ENCODE data around the gene GTPBP1. TPM values are rescaled to one million over a fixed set of nuclear protein-coding genes. Genes with fewer than 3 reads are reported as not detected.

Gene GTPBP1
- total and polyA plus RNA-seq, 2 of the 13 experiments (the other 11 are each of a cell fraction or from before 2014, with no cell fraction given) = 22.3 to 27.0 TPM

- TF ChIP-seq ONECUT2 (CRISPR knock-in tag; IDR thresholded peaks at IDR 0.05) (no peak), ZNF891 (CRISPR knock-in tag; IDR thresholded peaks at IDR 0.05) (0 out of 2 replicates have a peak, but pooled peaks have one; percentile 29), POLR2AphosphoS5 (IDR thresholded peaks at IDR 0.05; ENCODE audit: low read depth, low read length) (peak; percentile 48; the same call in 1 of the 2 replicates), MXI1 (IDR thresholded peaks at IDR 0.05; ENCODE audit: borderline replicate concordance, low read depth, low read length) (peak; percentile 25; the same call in 1 of the 3 replicates), ZNF770 (CRISPR knock-in tag; IDR thresholded peaks at IDR 0.05) (0 out of 2 replicates have a peak, but pooled peaks have one; percentile 11), PBX2 (CRISPR knock-in tag; IDR thresholded peaks at IDR 0.05) (peak; percentile 86), ZNF367 (CRISPR knock-in tag; IDR thresholded peaks at IDR 0.05; ENCODE audit: borderline replicate concordance) (no peak), RNF2 (conservative IDR thresholded peaks at IDR 0.05; ENCODE audit: low read depth) (no peak), MTA3 (CRISPR knock-in tag; IDR thresholded peaks at IDR 0.05) (no peak), ZBTB43 (CRISPR knock-in tag; conservative IDR thresholded peaks at IDR 0.05) (no peak), ZNF713 (CRISPR knock-in tag; IDR thresholded peaks at IDR 0.05) (no peak), SP5 (CRISPR knock-in tag; IDR thresholded peaks at IDR 0.05; ENCODE audit: borderline replicate concordance, low read depth) (peak; percentile 48; the same call in 1 of the 2 replicates), ZNF777 (CRISPR knock-in tag; IDR thresholded peaks at IDR 0.05) (peak; percentile 0; the same call in 1 of the 2 replicates), ZC3H4 (CRISPR knock-in tag; IDR thresholded peaks at IDR 0.05; ENCODE audit: borderline replicate concordance) (no peak), ZNF263 (CRISPR knock-in tag; IDR thresholded peaks at IDR 0.05) (0 out of 2 replicates have a peak, but pooled peaks have one; percentile 12), GFI1 (CRISPR knock-in tag; IDR thresholded peaks at IDR 0.05; ENCODE audit: borderline replicate concordance) (peak; percentile 52; the same call in 1 of the 2 replicates), ZNF280D (CRISPR knock-in tag; IDR thresholded peaks at IDR 0.05) (no peak), HNRNPLL (IDR thresholded peaks at IDR 0.05; ENCODE audit: low read depth, low read length, poor library complexity, severe bottlenecking) (peak; percentile 17), ZNF598 (CRISPR knock-in tag; IDR thresholded peaks at IDR 0.05; ENCODE audit: borderline replicate concordance) (no peak), HDAC1 (CRISPR knock-in tag; IDR thresholded peaks at IDR 0.05) (peak; percentile 60)
Measured at GRCh38 chr22:38755911-38756532, 50.3 kb downstream of the GTPBP1 start, which contains the start of gene SUN2 (continued).
